HG03354 (cell line): ENCODE measurements around the gene SLC12A7.

Source experiments
- ATAC-seq: cut with Tn5 transposase; IDR thresholded peaks from one replicate; pipeline ENCODE4 v1.9.1; 2021; ENCODE audit warnings: mild to moderate bottlenecking; ENCODE audit not compliant: unreplicated experiment, poor library complexity, severe bottlenecking

The SLC12A7 gene

DNA sequence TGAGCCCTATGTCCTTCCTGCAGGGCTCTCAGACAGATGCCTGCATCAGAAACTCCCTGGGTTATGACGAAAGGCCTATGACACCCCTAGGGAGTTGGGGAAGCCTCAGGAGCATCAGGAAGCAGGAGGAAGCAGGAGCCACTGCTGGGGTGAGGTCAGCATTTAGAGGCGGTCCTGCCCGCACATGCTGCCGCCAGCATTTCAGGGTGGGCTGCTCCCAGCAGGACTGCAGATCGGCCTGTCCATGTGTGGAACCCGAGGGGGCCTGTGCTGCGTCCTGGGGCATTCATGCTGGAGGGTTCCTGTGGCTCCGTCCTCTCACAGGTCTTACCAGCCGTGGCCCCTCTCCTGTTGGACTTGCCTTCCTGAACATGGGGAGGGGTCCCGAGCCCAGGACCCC is 96.4 kb downstream of the SLC12A7 start:
- no peak for ATAC-seq

DNA sequence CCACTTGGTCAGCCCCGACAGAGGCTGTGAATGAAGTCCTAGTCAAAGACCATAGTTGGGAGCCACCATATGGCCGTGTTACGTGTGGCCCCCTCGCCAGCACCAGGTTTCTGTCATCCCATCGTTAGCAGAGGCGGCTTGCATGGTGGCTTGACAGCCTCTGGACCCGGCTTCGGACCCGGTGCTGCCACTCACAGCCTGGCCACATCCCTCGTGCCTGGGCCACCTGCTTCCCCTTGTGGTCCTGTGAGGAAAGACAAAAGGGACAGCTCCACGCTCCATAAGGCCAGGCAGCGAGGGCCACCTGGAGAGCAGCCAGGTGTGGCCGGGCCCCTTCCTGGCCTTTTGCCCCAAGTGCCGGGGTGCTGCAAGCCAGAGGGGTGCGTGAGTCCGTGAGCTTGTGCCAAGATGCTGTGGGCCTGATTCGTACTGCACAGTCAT is 97.1 kb downstream of the SLC12A7 start:
- ATAC-seq, result no peak

DNA sequence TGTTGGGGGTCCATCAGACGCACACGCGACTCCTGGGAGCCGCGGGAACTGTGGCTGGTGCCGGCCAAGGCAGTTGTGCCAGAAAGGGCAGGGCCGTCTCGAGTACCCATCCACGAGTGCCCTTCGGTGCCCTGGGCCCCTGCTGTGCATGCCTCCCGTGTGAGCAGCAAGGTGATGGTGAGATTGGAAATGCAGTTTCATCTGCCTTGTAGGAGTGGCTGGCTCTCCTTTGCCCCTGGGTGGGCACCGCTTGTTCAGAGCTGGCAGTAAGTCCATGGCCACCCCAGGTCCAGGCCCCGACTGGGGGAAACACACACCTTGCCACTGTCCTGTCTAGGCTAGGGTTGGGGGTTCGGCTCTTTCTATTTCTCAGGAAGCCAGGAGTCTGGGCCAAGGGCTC is 97.5 kb downstream of the SLC12A7 start:
- no peak for ATAC-seq

DNA sequence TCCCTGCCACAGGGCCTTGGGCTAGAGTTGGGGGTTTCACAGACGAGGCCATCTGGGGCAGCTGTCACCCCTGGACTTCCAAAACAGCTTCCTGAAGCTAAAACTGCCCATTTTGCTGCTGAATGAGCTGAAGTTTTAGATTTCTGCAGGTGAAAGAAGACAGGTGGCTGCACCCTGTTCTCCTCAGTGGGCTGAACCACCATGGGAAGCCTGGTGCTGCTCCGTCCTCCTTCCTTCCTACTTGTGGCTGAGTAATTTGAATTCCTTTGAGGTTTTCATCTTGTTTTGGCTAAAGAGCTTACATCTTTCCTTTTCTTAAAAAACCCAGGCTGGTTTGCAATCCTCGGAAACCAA is 97.9 kb downstream of the SLC12A7 start:
- ATAC-seq, result no peak

DNA sequence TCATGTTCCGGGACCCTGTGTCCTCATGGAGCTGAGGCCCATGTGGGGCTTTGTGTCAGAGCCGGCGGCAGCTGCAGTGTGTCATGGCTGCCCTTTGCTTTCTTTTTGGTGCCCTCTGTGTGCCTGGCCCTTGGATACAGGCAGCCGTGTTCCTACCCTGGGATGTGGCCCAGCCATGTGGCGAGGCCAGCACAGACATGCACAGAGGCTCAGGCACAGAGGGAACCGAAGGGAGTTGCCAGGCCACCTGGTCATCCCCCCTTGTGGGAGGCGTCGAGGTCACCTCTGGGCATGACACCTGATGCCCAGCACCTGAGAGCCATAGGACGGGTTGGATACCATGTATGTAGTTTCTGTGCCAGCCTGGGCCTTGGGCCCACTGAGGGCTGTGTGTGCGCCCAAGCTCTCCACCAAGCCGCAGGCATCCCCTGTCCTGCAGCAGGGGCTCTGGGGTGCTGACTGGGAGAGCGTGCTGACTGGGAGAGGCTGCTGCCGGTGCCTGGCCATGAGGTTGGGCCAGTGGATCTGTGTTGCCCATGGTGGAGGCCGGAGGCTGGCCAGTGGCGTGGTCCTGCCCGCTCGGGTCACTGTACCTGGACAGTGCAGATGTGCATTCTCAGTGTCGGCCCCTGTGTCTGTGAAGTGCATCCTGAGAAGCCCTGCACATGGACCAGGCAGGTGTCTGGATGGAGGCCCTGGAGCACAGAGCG is 98.5 kb downstream of the SLC12A7 start:
- no peak for ATAC-seq

DNA sequence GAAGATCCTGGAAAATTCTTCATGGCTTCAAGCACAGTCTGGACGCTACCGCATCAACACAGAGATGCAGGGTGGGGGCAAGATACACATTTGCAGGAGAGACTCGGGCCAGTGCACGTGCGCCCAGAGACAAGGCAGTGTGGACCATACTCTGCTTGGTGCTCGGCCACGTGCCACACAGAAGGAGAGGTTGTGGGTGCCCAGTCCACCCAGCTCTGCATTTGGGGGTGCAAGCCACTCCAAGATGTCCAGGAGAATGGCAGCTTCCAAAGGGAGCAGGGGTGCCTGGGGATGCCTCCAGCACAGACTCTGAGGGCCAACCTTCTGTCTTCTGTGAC is 99.0 kb downstream of the SLC12A7 start:
- no peak for ATAC-seq

DNA sequence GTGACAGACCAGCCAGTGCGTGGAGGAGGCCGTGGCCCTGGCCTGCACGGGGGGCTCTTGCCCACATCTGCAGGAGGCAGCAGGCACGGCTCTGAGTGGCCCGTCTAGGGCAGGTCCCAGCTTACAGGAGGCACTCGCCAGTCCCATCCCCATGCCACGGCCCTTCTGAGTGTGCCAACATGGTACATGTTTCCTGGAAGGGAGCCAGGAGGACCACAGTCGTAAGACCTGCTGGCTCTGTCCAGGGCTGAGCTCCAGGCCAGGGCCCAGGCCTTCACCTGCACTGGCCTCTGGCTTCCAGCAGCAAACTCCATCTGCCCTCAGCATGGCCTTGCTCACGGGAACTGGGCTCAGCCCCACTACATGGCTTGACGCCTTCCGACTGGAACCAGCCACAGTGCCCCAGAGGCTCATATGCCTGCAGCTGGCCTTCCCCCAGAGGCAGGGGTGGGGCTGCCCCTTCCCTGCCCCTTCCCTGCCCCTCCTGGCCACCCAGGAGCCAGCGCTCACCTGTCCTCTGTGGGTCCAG is 99.5 kb downstream of the SLC12A7 start:
- ATAC-seq, result no peak

DNA sequence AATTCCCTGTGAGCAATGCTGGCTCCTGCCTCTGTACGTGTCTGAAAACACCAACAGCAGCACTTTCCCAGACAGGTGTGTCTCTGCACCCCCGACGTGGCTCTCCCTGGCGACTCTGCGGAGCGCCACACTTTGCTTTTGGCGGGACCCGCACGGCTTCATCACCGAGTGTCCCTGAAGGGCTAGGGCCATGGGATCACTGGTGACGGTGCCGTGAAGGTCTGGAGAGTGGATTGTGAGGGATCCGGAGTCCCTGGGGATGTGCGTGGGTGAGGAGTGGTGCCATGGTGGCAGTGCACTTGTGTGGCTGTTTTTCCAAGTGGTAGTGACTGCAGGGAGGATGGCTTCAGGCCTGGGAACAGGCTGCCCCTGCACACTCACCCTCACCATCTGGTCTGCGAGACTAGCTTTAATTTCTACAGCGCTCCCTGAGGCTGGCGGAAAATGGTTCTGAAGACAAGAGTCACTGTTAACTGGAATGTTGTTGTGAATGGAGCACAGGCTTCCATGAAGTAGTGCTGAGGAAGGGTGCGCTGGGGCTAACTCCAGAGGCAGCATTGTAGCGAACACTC is 100.0 kb downstream of the SLC12A7 start:
- no peak for ATAC-seq

DNA sequence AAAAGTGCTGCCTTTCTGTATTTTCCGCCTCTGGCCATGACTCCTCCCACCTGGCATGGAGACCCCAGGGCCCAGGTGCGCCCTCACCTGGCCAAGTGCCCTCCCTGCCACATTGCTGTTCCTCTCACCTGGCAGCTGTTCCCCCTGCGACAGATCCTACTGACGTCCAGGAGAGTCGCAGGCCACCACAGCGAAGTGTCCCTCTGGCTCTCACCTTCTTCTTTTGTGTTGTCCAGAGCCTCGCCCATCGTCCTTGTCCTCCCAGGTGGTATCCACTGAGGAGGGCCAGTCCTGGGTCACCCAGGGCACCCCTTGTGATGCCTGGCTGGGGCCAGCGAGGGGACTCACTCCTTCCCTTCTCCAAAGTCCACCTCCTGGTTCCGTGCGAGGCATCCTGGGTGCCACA is 100.6 kb downstream of the SLC12A7 start:
- ATAC-seq, result no peak

DNA sequence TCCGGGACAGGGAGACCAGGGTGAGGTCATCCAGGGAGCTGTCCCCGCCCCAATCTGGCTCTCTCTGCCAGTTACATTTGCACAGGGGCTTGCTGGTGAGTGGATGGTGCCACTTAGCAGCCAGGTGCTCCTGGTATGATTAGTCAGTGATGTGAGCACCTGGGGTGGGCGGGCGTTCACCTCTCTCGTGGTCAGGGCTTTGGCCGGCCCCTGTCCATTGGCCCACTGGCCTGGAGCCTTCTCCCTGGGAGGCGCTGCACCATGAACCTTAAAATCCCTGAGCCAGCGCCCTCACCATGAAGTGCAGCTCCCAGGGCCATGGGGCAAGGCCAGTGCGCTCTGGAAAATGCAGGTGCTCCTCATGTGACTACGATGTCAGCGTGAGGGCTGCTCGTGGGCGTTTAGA is 101.2 kb downstream of the SLC12A7 start:
- ATAC-seq, result no peak

DNA sequence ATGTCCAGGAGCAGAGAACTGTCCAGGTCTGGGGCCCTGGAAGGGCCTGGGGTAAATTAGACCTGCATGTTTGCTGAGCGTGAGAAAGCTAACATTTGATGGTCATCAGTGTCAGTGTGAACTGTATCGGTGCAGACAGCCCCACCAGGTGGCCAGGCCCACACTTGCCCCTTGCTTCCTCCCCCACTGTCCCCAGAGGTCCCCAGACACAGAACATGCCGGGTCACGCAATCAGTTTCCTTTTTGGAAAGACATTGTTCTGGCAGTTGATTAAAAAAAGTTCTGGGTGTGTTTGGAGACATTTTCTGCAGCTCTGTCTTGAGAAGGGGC is 101.7 kb downstream of the SLC12A7 start:
- no peak for ATAC-seq

DNA sequence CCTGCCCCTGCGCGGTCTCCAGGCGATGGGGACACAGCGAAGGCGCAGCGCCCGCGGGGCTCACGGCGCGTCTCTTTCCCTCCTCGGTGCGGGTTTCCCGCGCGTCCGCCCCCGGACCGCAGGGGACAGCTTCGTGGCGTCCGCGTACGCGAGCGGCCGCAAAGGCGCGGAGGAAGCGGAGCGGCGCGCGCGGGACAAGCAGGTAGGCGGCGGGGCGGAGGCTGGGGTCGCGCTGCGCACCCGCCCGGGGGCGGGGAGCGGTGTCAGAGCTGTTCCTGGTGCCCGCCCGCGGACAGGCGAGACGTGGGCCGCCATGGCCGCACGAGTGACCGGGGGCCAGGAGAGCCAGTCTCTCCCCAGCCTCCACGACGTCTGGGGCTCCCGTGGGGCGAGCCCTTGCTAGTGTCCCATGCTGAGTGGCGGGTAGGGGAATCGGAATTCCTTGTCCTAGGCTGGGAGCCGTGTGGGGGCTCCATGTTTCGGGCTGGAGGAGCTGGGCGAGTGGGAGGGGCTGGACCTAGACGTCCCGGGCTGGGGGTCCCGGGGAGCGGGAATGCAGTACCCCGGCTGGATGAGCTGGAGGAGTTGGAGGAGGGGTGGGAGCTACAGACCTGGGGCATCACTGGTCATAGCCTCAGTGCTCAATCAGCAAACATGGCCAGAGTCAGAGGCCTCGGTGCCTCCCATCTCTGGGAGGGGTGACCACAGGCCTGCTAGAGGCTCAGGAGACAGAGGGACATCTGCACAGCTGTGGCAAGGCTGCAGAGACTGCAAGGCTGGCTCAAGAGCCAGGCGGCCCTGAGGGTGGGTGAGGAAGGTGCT is 102.3 kb downstream of the SLC12A7 start:
- ATAC-seq, result no peak

DNA sequence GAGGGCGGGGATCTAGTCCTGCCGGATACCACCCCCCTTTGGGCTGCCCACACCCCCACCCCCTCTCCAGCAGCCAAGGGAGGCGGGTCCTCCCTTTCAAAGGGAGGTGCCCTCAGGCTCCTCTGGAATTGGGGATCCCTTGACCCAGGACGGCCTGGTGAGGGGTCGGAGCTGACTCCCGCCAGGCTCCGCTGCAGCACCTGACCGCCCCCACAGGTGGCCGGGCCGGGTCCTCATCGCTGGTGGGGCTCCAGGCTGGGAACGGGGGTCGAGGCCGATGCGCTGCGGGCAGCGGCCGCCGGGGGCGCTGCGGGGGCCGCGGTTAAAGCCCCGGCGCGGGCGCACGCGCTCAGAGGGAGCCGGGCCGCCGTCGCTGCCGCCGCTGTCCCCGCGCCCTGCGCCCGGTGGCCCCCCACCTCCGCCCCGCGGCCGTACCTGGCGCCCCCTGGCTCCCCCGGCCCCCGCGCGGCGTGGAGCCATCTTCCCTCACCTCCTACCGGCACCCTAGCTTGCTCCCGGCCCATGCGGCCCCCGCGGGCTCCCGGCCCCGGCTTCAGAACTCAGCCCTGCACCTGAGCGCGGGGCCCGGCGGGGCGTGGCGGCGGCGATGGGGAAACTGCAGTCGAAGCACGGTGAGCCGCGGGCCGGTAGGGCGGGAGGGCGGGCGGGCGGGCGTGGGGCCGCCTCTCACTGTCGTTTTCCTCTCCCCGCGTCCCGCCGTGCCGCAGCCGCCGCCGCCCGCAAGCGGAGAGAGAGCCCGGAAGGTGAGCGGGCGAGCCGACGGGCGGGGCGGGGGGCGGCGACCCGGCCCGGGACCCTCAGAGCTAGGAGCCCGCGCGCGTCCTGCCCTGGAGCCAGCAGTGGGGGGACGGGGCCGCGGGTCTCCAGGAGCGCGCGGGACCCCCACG is 103.2 kb downstream of the SLC12A7 start, which contains the start of gene NKD2:
Gene NKD2 (plus strand): TSS at position 352 of the 908 bp plus-strand sequence. CDS start 256 bp downstream, at position 608.
- ATAC-seq, result peak; percentile 52

DNA sequence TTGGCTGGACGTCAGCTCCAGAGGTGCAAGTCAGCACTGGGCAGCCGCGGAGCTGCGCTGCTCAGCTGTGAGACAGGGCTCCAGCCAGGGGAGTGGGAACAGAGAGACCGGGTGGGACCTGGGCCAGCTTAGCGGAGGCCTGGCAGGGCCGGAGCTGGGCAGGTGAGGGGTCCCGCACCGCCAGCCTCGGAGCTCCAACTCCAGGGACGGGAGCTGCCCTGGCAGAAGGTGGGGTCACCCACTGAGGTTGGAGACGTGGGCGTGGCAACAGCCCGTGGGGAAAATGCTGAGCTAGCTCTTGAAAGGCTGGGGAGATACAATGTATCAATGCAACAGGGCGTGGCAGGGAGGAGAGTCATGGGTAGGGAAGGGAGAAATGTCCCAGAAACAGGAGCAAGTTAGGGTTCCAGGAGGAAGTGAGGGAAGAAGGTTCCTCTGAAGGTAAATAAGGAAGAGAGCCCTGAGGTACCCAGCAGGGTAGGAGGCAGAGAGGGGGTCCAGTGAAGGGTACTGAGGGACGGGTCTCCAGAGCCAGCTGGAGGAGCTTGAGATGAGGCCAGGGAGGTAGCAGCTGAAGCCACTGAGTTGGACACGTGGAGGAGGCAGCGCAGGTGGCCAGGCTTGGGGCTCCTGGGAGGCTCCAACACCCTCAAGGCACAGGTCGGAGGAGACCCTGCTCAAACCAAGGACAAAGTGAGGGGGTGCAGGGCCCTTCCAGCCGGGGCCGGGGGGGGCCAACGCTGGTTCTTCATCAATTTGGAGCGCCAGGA is 104.0 kb downstream of the SLC12A7 start:
- no peak for ATAC-seq

DNA sequence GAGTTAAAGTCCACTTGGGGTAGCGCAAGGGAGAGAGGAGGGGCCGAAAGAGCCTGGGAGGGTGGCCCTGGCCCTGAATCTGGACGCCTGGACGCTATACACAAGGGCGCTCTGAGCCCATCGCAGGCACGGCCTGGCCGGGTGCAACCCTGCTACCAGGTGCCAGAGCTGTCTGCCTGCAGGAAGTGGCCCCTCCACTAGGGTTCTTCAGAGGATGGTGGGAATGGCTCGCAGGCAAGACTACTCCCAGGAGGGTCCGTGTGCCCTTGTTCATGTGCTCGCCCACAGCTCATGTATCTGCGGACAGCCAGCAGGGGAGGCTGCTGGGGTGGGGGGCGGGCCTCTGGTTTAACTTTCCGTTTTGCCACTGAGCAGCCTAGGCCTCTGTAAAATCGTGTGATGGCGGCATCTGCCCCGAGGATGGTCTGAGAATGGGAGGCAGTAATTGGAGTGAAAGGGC is 104.6 kb downstream of the SLC12A7 start:
- no peak for ATAC-seq

DNA sequence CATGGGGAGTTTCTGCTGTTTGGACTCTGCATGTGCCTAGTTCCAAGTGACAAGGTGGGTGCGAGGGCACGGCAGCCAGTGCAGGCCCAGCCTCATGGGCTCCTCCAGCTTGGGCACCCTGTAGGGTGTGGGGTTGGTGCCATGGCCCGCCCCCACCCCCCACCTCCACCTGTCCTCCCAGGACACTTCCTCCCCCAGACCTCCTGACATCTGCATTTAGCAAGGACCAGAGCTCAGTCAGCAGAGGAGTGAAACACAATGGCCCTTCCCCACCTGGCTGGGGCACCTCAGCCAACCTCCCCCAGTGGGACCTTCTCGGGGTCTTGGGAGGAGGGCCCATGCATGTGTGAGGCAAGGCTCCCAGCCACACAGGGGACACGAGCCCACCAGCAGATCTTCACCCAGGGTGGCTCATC is 105.2 kb downstream of the SLC12A7 start:
- ATAC-seq, result no peak

DNA sequence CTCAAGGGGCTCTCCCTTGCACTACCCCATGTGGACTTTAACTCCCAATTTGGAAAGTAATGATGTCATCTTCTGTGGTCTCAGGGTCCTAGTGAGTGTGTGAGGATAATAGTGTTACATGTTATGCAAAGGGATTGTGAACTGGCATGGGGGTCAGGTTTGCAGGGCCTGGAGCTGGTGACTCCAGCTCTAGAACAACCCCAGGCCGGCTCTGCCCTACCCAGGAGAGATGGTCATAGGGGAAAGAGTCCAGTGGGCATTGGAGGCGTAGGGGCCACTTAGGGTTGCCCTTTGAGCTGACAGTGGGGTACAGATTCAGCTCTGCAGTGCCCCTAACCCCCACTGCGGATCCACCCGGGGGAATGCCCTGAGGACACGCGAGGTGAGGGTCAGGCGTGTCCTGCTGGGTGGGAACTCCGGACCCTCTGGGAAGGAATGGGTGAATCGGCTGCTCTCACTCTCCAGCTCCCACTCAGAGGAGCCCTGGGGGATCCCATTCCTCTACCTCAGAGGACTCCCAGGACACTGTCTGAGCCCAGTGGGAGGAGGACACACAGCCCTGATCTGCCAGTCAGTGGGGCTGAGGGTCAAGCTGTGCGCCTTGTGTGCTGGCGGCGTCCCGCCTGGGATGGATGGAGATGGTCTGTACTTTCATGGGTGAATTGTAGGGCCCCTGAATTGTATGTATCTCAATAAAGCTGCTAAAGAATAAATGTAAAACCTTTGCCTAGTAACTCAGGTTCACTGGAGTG is 105.8 kb downstream of the SLC12A7 start:
- ATAC-seq, result no peak

DNA sequence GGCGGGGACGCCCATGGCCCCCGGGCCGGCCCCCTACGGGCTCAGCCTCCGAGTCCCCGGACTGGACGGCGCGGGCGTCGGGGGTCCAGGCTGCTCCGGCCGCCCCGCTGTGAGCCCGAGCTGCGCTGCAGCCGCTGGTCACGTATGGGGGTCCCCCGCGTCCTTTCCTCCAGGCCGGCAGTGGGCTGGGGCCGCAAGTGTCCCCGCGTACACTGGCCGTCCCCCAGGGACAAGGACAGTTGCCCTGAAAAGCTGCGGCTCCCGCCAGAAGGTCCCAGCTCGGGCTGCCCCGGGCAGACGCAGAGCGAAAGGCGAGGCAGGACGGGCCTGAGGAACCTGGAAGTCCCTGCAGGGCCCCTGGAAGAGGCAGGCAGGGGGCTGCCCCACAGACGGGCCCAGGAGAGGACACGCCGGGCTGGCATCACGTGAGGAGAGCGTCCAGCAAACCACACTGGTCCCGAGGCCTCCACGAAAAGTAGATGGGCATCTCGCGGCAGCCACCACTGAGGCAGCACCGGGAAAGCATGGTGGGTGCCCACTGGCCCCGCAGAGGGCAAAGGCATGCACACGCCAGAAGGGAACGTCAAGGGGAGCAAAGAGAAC is 106.5 kb downstream of the SLC12A7 start:
- no peak for ATAC-seq
